K562 (cell line): ENCODE measurements around the gene TOX2.

Source experiments
- CSDE1 ChIP-seq, 2 experiments: fragments of 450-650 bp; IDR thresholded peaks; 2 replicates each; pipeline ENCODE4 v1.6.1; 2016; ENCODE audit warnings: mild to moderate bottlenecking in 1 of 2
- E2F4 ChIP-seq: sonication (generic); formaldehyde crosslinking; IDR thresholded peaks from 2 replicates; pipeline ENCODE4 v1.8.0; 2022; ENCODE audit warnings: mild to moderate bottlenecking, low read depth, missing genetic modification reagents
- ESRRA ChIP-seq: fragments of 450-650 bp; IDR thresholded peaks from 2 replicates; pipeline ENCODE4 v1.6.1; 2014; ENCODE audit warnings: low read depth, mild to moderate bottlenecking, moderate library complexity, borderline replicate concordance
- NCOA4 ChIP-seq: fragments of 450-650 bp; IDR thresholded peaks from 2 replicates; pipeline ENCODE4 v1.6.1; 2018; ENCODE audit warnings: mild to moderate bottlenecking; ENCODE audit not compliant: partially characterized antibody
- RBFOX2 ChIP-seq: fragments of 200-400 bp; formaldehyde crosslinking; IDR thresholded peaks from 2 replicates; pipeline ENCODE4 v1.6.1; 2017; ENCODE audit warnings: low read depth, mild to moderate bottlenecking, low read length, moderate library complexity
- REST ChIP-seq, 2 experiments: fragments of 450-650 bp; formaldehyde crosslinking in 1 of 2; IDR thresholded peaks; 2 replicates each; pipeline versions ENCODE4 v1.4.0 to v1.6.1; 2014 to 2020; ENCODE audit warnings: mild to moderate bottlenecking in 2 of 2, borderline replicate concordance in 1 of 2, low read depth in 1 of 2
- SP2 ChIP-seq: IDR thresholded peaks from 2 replicates; pipeline ENCODE4 v1.6.1; 2011; ENCODE audit warnings: mild to moderate bottlenecking, low read depth, low read length, moderate library complexity; ENCODE audit not compliant: poor library complexity, severe bottlenecking; ENCODE audit errors: extremely low read depth
- SREBF2 ChIP-seq: sonication (generic); formaldehyde crosslinking; IDR thresholded peaks from 2 replicates; pipeline ENCODE4 v1.4.0; 2020; ENCODE audit warnings: mild to moderate bottlenecking, missing genetic modification reagents
- TARDBP ChIP-seq: fragments of 450-650 bp; IDR thresholded peaks from 2 replicates; pipeline ENCODE4 v1.6.1; 2016
- ZC3H11A ChIP-seq: IDR thresholded peaks from 2 replicates; pipeline ENCODE4 v1.6.1; 2012; ENCODE audit warnings: low read depth, low read length, improper control_type of control experiment
- ZKSCAN3 ChIP-seq: fragments of 250-450 bp; sonication (Bioruptor Pico); IDR thresholded peaks from 2 replicates; pipeline ENCODE4 v1.4.0; 2020
- ZNF280A ChIP-seq: fragments of 450-650 bp; IDR thresholded peaks from 2 replicates; pipeline ENCODE4 v1.6.1; 2018; ENCODE audit warnings: mild to moderate bottlenecking, low read depth; ENCODE audit not compliant: partially characterized antibody
- TF ChIP-seq, protein P1 (sequence below): sonication (generic); formaldehyde crosslinking; IDR thresholded peaks from 2 replicates; pipeline ENCODE4 v1.8.0; 2022; ENCODE audit warnings: mild to moderate bottlenecking, missing genetic modification reagents

- no peak for TF ChIP-seq REST (IDR thresholded peaks at IDR 0.05; ENCODE audit: borderline replicate concordance)
- no peak for TF ChIP-seq REST (CRISPR knock-in tag; IDR thresholded peaks at IDR 0.05; ENCODE audit: low read depth)
- TF ChIP-seq NCOA4 = no peak
- no peak for TF ChIP-seq SP2
- no peak for TF ChIP-seq E2F4 (CRISPR knock-in tag)
- no peak for TF ChIP-seq CSDE1 (IDR thresholded peaks at IDR 0.05)
- TF ChIP-seq ZC3H11A = no peak
- TF ChIP-seq ZNF280A = no peak
- TF ChIP-seq ESRRA = no peak
- TF ChIP-seq TARDBP = no peak
- TF ChIP-seq, protein P1, sequence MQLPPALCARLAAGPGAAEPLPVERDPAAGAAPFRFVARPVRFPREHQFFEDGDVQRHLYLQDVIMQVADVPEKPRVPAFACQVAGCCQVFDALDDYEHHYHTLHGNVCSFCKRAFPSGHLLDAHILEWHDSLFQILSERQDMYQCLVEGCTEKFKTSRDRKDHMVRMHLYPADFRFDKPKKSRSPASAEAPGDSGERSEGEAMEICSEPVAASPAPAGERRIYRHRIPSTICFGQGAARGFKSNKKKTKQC (CRISPR knock-in tag) = no peak
- no peak for TF ChIP-seq RBFOX2
- no peak for TF ChIP-seq ZKSCAN3 (CRISPR knock-in tag)
- no peak for TF ChIP-seq SREBF2
Observed at GRCh38 chr20:43900121-43900466, 14.6 kb upstream of the TOX2 start.
